Measurements from ENCODE around the gene IAH1.
"Not testable (repeated sequence)": the region's sequence is repeated elsewhere in the genome, so short reads cannot be mapped to it uniquely, and the experiment has no call there.

IAH1 gene

GRCh38 chr2:9473985-9474360 is 378 bp upstream of the IAH1 start:
- DNase-seq, result no peak

GRCh38 chr2:9477914-9478313 is 3.6 kb downstream of the IAH1 start:
- DNase-seq, result no peak

GRCh38 chr2:9478526-9478925 is 4.2 kb downstream of the IAH1 start:
- no peak for DNase-seq

- DNase-seq, result no peak
Measured at GRCh38 chr2:9480157-9480556, 5.8 kb downstream of the IAH1 start.

- no peak for DNase-seq
Measured at GRCh38 chr2:9483107-9483506, 8.8 kb downstream of the IAH1 start.

GRCh38 chr2:9484533-9484932 is 10.2 kb downstream of the IAH1 start:
- no peak for DNase-seq

GRCh38 chr2:9488583-9489547 is 14.5 kb downstream of the IAH1 start:
- DNase-seq, result no peak

GRCh38 chr2:9490789-9491188 is 16.4 kb downstream of the IAH1 start:
- no peak for DNase-seq

- no peak for DNase-seq
Measured at GRCh38 chr2:9492927-9493326, 18.6 kb downstream of the IAH1 start.

- DNase-seq, result no peak
Measured at GRCh38 chr2:9493478-9493877, 19.1 kb downstream of the IAH1 start.

GRCh38 chr2:9494081-9494480 is 19.7 kb downstream of the IAH1 start:
- no peak for DNase-seq

GRCh38 chr2:9497017-9497416 is 22.7 kb downstream of the IAH1 start:
- no peak for DNase-seq

- no peak for DNase-seq
Measured at GRCh38 chr2:9498210-9498609, 23.9 kb downstream of the IAH1 start.

- no peak for DNase-seq
Measured at GRCh38 chr2:9508931-9509330, 34.6 kb downstream of the IAH1 start.

- DNase-seq, result not testable (repeated sequence)
Measured at GRCh38 chr2:9513946-9514345, 39.6 kb downstream of the IAH1 start.

GRCh38 chr2:9517118-9517782 is 42.9 kb downstream of the IAH1 start:
- no peak for DNase-seq

- DNase-seq, result no peak
Measured at GRCh38 chr2:9518163-9518562, 43.8 kb downstream of the IAH1 start.

GRCh38 chr2:9518780-9519179 is 44.4 kb downstream of the IAH1 start:
- no peak for DNase-seq

- no peak for DNase-seq
Measured at GRCh38 chr2:9519250-9519649, 44.9 kb downstream of the IAH1 start.

- no peak for DNase-seq
Measured at GRCh38 chr2:9524291-9524690, 49.9 kb downstream of the IAH1 start.

- no peak for DNase-seq
Measured at GRCh38 chr2:9525266-9525665, 50.9 kb downstream of the IAH1 start.

- DNase-seq, result no peak
Measured at GRCh38 chr2:9527995-9528787, 53.8 kb downstream of the IAH1 start.

GRCh38 chr2:9532421-9532820 is 58.1 kb downstream of the IAH1 start:
- DNase-seq, result no peak

GRCh38 chr2:9533663-9534062 is 59.3 kb downstream of the IAH1 start:
- DNase-seq, result no peak

All from NCI-H748 treated with DMSO at 0.1 percent for 48 hours (cell line).